HEK293 (cell line): Measurements from ENCODE around the gene LEO1.

ENCODE experiments used
- BCL11B ChIP-seq: fragments of 450-650 bp; formaldehyde crosslinking; IDR thresholded peaks from 2 replicates; pipeline ENCODE4 v1.5.1; 2016; ENCODE audit warnings: low read depth, missing biosample characterization, missing genetic modification characterization
- EGR2 ChIP-seq: fragments of 450-650 bp; formaldehyde crosslinking; IDR thresholded peaks from 2 replicates; pipeline ENCODE4 v1.5.1; 2016; ENCODE audit warnings: low read depth, missing biosample characterization, missing genetic modification characterization
- HIC1 ChIP-seq: fragments of 450-650 bp; formaldehyde crosslinking; IDR thresholded peaks from 2 replicates; pipeline ENCODE4 v1.5.1; 2016; ENCODE audit warnings: missing biosample characterization, missing genetic modification characterization
- HOXD13 ChIP-seq: sonication (generic); formaldehyde crosslinking; IDR thresholded peaks from 2 replicates; pipeline ENCODE4 v1.8.0; 2022; ENCODE audit warnings: missing genetic modification reagents, borderline replicate concordance
- KLF10 ChIP-seq: fragments of 450-650 bp; IDR thresholded peaks from 2 replicates; pipeline ENCODE4 v1.5.1; 2018; ENCODE audit warnings: missing biosample characterization, mild to moderate bottlenecking, missing genetic modification characterization
- KLF16 ChIP-seq: fragments of 450-650 bp; formaldehyde crosslinking; IDR thresholded peaks from 2 replicates; pipeline ENCODE4 v1.5.1; 2017; ENCODE audit warnings: missing biosample characterization, missing genetic modification characterization
- KLF8 ChIP-seq: fragments of 450-650 bp; formaldehyde crosslinking; IDR thresholded peaks from 2 replicates; pipeline ENCODE4 v1.5.1; 2016; ENCODE audit warnings: missing biosample characterization, missing genetic modification characterization
- KLF9 ChIP-seq: fragments of 450-650 bp; formaldehyde crosslinking; IDR thresholded peaks from 2 replicates; pipeline ENCODE4 v1.5.1; 2016; ENCODE audit warnings: missing biosample characterization, missing genetic modification characterization, low read depth
- MEIS1 ChIP-seq: sonication (generic); formaldehyde crosslinking; IDR thresholded peaks from 2 replicates; pipeline ENCODE4 v1.8.1; 2022; ENCODE audit warnings: missing genetic modification reagents, mild to moderate bottlenecking, borderline replicate concordance
- PATZ1 ChIP-seq: fragments of 450-650 bp; formaldehyde crosslinking; IDR thresholded peaks from 2 replicates; pipeline ENCODE4 v1.5.1; 2016; ENCODE audit warnings: missing biosample characterization, missing genetic modification characterization
- PRDM1 ChIP-seq: fragments of 450-650 bp; formaldehyde crosslinking; IDR thresholded peaks from 2 replicates; pipeline ENCODE4; 2016; ENCODE audit warnings: missing biosample characterization, missing genetic modification characterization
- RBAK ChIP-seq: fragments of 450-650 bp; formaldehyde crosslinking; IDR thresholded peaks from 2 replicates; pipeline ENCODE4 v1.5.1; 2016; ENCODE audit warnings: missing biosample characterization, missing genetic modification characterization
- REPIN1 ChIP-seq: fragments of 450-650 bp; formaldehyde crosslinking; IDR thresholded peaks from 2 replicates; pipeline ENCODE4 v1.5.1; 2017; ENCODE audit warnings: missing biosample characterization, missing genetic modification characterization, low read depth
- SP7 ChIP-seq: fragments of 450-650 bp; formaldehyde crosslinking; IDR thresholded peaks from 2 replicates; pipeline ENCODE4 v1.5.1; 2016; ENCODE audit warnings: missing biosample characterization, missing genetic modification characterization
- YY2 ChIP-seq: fragments of 450-650 bp; formaldehyde crosslinking; IDR thresholded peaks from 2 replicates; pipeline ENCODE4 v1.5.1; 2016; ENCODE audit warnings: missing biosample characterization, missing genetic modification characterization
- ZBTB21 ChIP-seq: fragments of 450-650 bp; formaldehyde crosslinking; IDR thresholded peaks from 2 replicates; pipeline ENCODE4 v1.5.1; 2017; ENCODE audit warnings: missing biosample characterization, missing genetic modification characterization
- ZBTB44 ChIP-seq: fragments of 450-650 bp; IDR thresholded peaks from 2 replicates; pipeline ENCODE4 v1.5.1; 2018; ENCODE audit warnings: missing biosample characterization, mild to moderate bottlenecking, missing genetic modification characterization
- ZNF133 ChIP-seq: fragments of 450-650 bp; formaldehyde crosslinking; IDR thresholded peaks from 2 replicates; pipeline ENCODE4 v1.5.1; 2016; ENCODE audit warnings: missing biosample characterization, missing genetic modification characterization
- ZNF174 ChIP-seq: fragments of 450-650 bp; formaldehyde crosslinking; IDR thresholded peaks from 2 replicates; pipeline ENCODE4 v1.5.0; 2017; ENCODE audit warnings: missing biosample characterization, mild to moderate bottlenecking, missing genetic modification characterization
- ZNF202 ChIP-seq: fragments of 450-650 bp; formaldehyde crosslinking; IDR thresholded peaks from 2 replicates; pipeline ENCODE4 v1.5.1; 2016; ENCODE audit warnings: missing biosample characterization, missing genetic modification characterization, borderline replicate concordance
- ZNF24 ChIP-seq: fragments of 450-650 bp; formaldehyde crosslinking; IDR thresholded peaks from 2 replicates; pipeline ENCODE4 v1.5.1; 2016; ENCODE audit warnings: missing biosample characterization, missing genetic modification characterization
- ZNF391 ChIP-seq: fragments of 450-650 bp; formaldehyde crosslinking; IDR thresholded peaks from 2 replicates; pipeline ENCODE4 v1.5.1; 2016; ENCODE audit warnings: low read depth, missing biosample characterization, missing genetic modification characterization, borderline replicate concordance
- ZNF394 ChIP-seq: fragments of 450-650 bp; formaldehyde crosslinking; IDR thresholded peaks from 2 replicates; pipeline ENCODE4 v1.5.1; 2016; ENCODE audit warnings: missing biosample characterization, missing genetic modification characterization, mild to moderate bottlenecking, moderate library complexity, borderline replicate concordance
- ZNF449 ChIP-seq: fragments of 450-650 bp; formaldehyde crosslinking; IDR thresholded peaks from 2 replicates; pipeline ENCODE4 v1.5.1; 2017; ENCODE audit warnings: missing biosample characterization, mild to moderate bottlenecking, missing genetic modification characterization, moderate library complexity
- ZNF510 ChIP-seq: fragments of 450-650 bp; formaldehyde crosslinking; IDR thresholded peaks from 2 replicates; pipeline ENCODE4 v1.5.1; 2018; ENCODE audit warnings: mild to moderate bottlenecking, missing genetic modification characterization, missing biosample characterization; ENCODE audit not compliant: insufficient replicate concordance
- ZNF549 ChIP-seq: fragments of 450-650 bp; IDR thresholded peaks from 2 replicates; pipeline ENCODE4 v1.5.1; 2018; ENCODE audit warnings: missing biosample characterization, missing genetic modification characterization, mild to moderate bottlenecking, inconsistent platforms, moderate library complexity
- ZNF600 ChIP-seq: fragments of 450-650 bp; formaldehyde crosslinking; IDR thresholded peaks from 2 replicates; pipeline ENCODE4 v1.5.1; 2016; ENCODE audit warnings: missing biosample characterization, missing genetic modification characterization
- ZNF626 ChIP-seq: fragments of 450-650 bp; sonication (Bioruptor Pico); formaldehyde crosslinking; IDR thresholded peaks from 2 replicates; pipeline ENCODE4 v1.5.1; 2018; ENCODE audit warnings: missing biosample characterization, missing genetic modification characterization, inconsistent platforms
- ZNF629 ChIP-seq: fragments of 450-650 bp; formaldehyde crosslinking; IDR thresholded peaks from 2 replicates; pipeline ENCODE4 v1.5.1; 2017; ENCODE audit warnings: missing biosample characterization, missing genetic modification characterization
- ZNF677 ChIP-seq: fragments of 450-650 bp; IDR thresholded peaks from 2 replicates; pipeline ENCODE4 v1.5.0; 2018; ENCODE audit warnings: missing biosample characterization, mild to moderate bottlenecking, missing genetic modification characterization, moderate library complexity
- ZNF692 ChIP-seq: fragments of 450-650 bp; formaldehyde crosslinking; IDR thresholded peaks from 2 replicates; pipeline ENCODE4 v1.5.1; 2016; ENCODE audit warnings: missing biosample characterization, missing genetic modification characterization
- ZSCAN30 ChIP-seq: fragments of 450-650 bp; IDR thresholded peaks from 2 replicates; pipeline ENCODE4 v1.5.1; 2018; ENCODE audit warnings: missing biosample characterization, mild to moderate bottlenecking, missing genetic modification characterization, moderate library complexity

Gene LEO1

GRCh38 chr15:52018693-52019393 lies 47.3 kb upstream of the LEO1 start, which contains the start of gene MAPK6 (continued):
- TF ChIP-seq ZNF677 (no peak), MEIS1 (no peak), ZNF202 (tag by site-specific recombination) (no peak), ZNF391 (tag by site-specific recombination) (peak; percentile 15; the same call in 1 of the 2 replicates), KLF9 (peak; percentile 96), ZNF394 (tag by site-specific recombination) (peak; percentile 30; the same call in 1 of the 2 replicates), ZNF24 (peak; percentile 73), EGR2 (peak; percentile 87), ZBTB21 (tag by site-specific recombination) (peak; percentile 45; the same call in 1 of the 2 replicates), ZNF549 (no peak), ZNF449 (tag by site-specific recombination) (peak; percentile 43; the same call in 1 of the 2 replicates), ZNF626 (tag by site-specific recombination) (no peak), ZNF510 (no peak), YY2 (tag by site-specific recombination) (peak; percentile 76), REPIN1 (no peak), HIC1 (peak; percentile 81; the same call in 1 of the 2 replicates), RBAK (tag by site-specific recombination) (no peak), PRDM1 (tag by site-specific recombination) (no peak), ZNF629 (tag by site-specific recombination) (peak; percentile 81), HOXD13 (CRISPR knock-in tag) (no peak), ZNF133 (tag by site-specific recombination) (no peak), KLF16 (tag by site-specific recombination) (peak; percentile 80), ZNF174 (tag by site-specific recombination) (no peak), ZNF600 (tag by site-specific recombination) (peak; percentile 55; the same call in 1 of the 2 replicates), KLF10 (tag by site-specific recombination) (peak; percentile 90), ZSCAN30 (peak; percentile 57; the same call in 1 of the 2 replicates), ZNF692 (tag by site-specific recombination) (peak; percentile 32; the same call in 1 of the 2 replicates), KLF8 (tag by site-specific recombination) (peak; percentile 89; the same call in 1 of the 2 replicates), SP7 (tag by site-specific recombination) (peak; percentile 76), ZBTB44 (no peak), BCL11B (tag by site-specific recombination) (no peak), PATZ1 (peak; percentile 81)
